ENCODE data around the gene NME4. TPM values are rescaled to one million over a fixed set of nuclear protein-coding genes. Genes with fewer than 3 reads are reported as not detected.

The NME4 gene
- total RNA-seq, 3 donors from 2014 or later (not counting 1 experiment from before 2014, with no cell fraction given) = 10.7 to 27.4 (median 25.4) TPM

- Mint-ChIP-seq H3K36me3 (no peaks in the 10 kb centered on the region), H3K27me3 (ENCODE audit: low read depth in 2 of 2) (no peaks in the 10 kb centered on the region)
- no peak for ATAC-seq
Observed at GRCh38 chr16:356741-357140, 40.3 kb upstream of the NME4 start.

GRCh38 chr16:359067-359763 is 37.8 kb upstream of the NME4 start:
- Histone ChIP-seq H3K4me1 (ENCODE audit: control insufficient read depth, insufficient read depth, low read length) (peaks cover 39% of the 10 kb centered on the region), H3K27me3 (ENCODE audit: control insufficient read depth, insufficient read depth, low read length) (no peaks in the 10 kb centered on the region), H3K36me3 (ENCODE audit: control insufficient read depth, insufficient read depth, low read length) (no peaks in the 10 kb centered on the region), H3K4me3 (ENCODE audit: low read length) (no peak overlapping the region), H3K27ac (ENCODE audit: low read length) (no peak overlapping the region), H3K9me3 (ENCODE audit: control insufficient read depth, insufficient read depth, low read length) (no peaks in the 10 kb centered on the region)
- no peak for ATAC-seq
- H3K4me3 Mint-ChIP-seq = no peak overlapping the region
- H3K4me1 Mint-ChIP-seq = peaks cover 22 to 23% of the 10 kb centered on the region in 2 donors
- no peaks in the 10 kb centered on the region for H3K9me3 Mint-ChIP-seq
- no peak overlapping the region for H3K27ac Mint-ChIP-seq
- no peaks in the 10 kb centered on the region for H3K27me3 Mint-ChIP-seq (ENCODE audit: low read depth in 2 of 2)
- no peaks in the 10 kb centered on the region for H3K36me3 Mint-ChIP-seq
- WGBS (ENCODE audit: insufficient coverage) = 89% methylated on average over 19 of the region's 19 CpGs
- intact Hi-C loops (cut with micrococcal nuclease) = no loop called here
- TF ChIP-seq CTCF (IDR thresholded peaks at IDR 0.05) = no peak
- no peak for DNase-seq

More at GRCh38 chr16:356741-357140, 40.3 kb upstream of the NME4 start:
- Histone ChIP-seq H3K4me1 (ENCODE audit: control insufficient read depth, insufficient read depth, low read length) (peaks cover 44% of the 10 kb centered on the region), H3K4me3 (ENCODE audit: low read length) (no peak overlapping the region), H3K36me3 (ENCODE audit: control insufficient read depth, insufficient read depth, low read length) (no peaks in the 10 kb centered on the region), H3K27ac (ENCODE audit: low read length) (peak overlapping the region; percentile 76), H3K27me3 (ENCODE audit: control insufficient read depth, insufficient read depth, low read length) (no peaks in the 10 kb centered on the region), H3K9me3 (ENCODE audit: control insufficient read depth, insufficient read depth, low read length) (no peaks in the 10 kb centered on the region)
- peaks cover 24 to 29% of the 10 kb centered on the region in 2 donors for H3K4me1 Mint-ChIP-seq
- no peak for DNase-seq
- no peaks in the 10 kb centered on the region for H3K9me3 Mint-ChIP-seq
- H3K27ac Mint-ChIP-seq = no peak overlapping the region
- no peak for TF ChIP-seq CTCF (IDR thresholded peaks at IDR 0.05)
- H3K4me3 Mint-ChIP-seq = no peak overlapping the region
- intact Hi-C loops (cut with micrococcal nuclease) = no loop called here
- 95% methylated on average over 10 of the region's 12 CpGs for WGBS (ENCODE audit: insufficient coverage)

GRCh38 chr16:359871-360697 is 36.9 kb upstream of the NME4 start:
- H3K36me3 ChIP-seq (ENCODE audit: control insufficient read depth, insufficient read depth, low read length) = no peaks in the 10 kb centered on the region
- peaks cover 14 to 16% of the 10 kb centered on the region in 2 donors for H3K4me1 Mint-ChIP-seq
- no peaks in the 10 kb centered on the region for H3K27me3 Mint-ChIP-seq (ENCODE audit: low read depth in 2 of 2)
- H3K27ac Mint-ChIP-seq = no peak overlapping the region
- H3K9me3 Mint-ChIP-seq = no peaks in the 10 kb centered on the region
- WGBS (ENCODE audit: insufficient coverage) = 88% methylated on average over 47 of the region's 47 CpGs
- DNase-seq (no peak), ATAC-seq (no peak)
- H3K4me3 Mint-ChIP-seq = no peak overlapping the region
- no peak for TF ChIP-seq CTCF (IDR thresholded peaks at IDR 0.05)
- H3K4me1 ChIP-seq (ENCODE audit: control insufficient read depth, insufficient read depth, low read length) = peaks cover 30% of the 10 kb centered on the region
- no peak overlapping the region for H3K4me3 ChIP-seq (ENCODE audit: low read length)
- H3K36me3 Mint-ChIP-seq = no peaks in the 10 kb centered on the region
- intact Hi-C loops (cut with micrococcal nuclease) = no loop called here
- no peaks in the 10 kb centered on the region for H3K9me3 ChIP-seq (ENCODE audit: control insufficient read depth, insufficient read depth, low read length)
- no peaks in the 10 kb centered on the region for H3K27me3 ChIP-seq (ENCODE audit: control insufficient read depth, insufficient read depth, low read length)
- no peak overlapping the region for H3K27ac ChIP-seq (ENCODE audit: low read length)

Data from natural killer cell (primary cell).